HEK293T (cell line): ENCODE results near the gene ARTN.

Source experiments
- ARNT ChIP-seq: fragments of 450-650 bp; IDR thresholded peaks from 2 replicates; pipeline ENCODE4 v1.6.1; 2017; ENCODE audit warnings: mild to moderate bottlenecking
- BHLHE40 ChIP-seq: fragments of 450-650 bp; IDR thresholded peaks from 2 replicates; pipeline ENCODE4 v1.6.1; 2016; ENCODE audit warnings: mild to moderate bottlenecking, moderate library complexity, borderline replicate concordance
- ELF4 ChIP-seq: fragments of 450-650 bp; IDR thresholded peaks from 2 replicates; pipeline ENCODE4 v1.6.1; 2017; ENCODE audit warnings: antibody characterized with exemption
- FOXA1 ChIP-seq: fragments of 450-650 bp; IDR thresholded peaks from 2 replicates; pipeline ENCODE4 v1.6.1; 2016; ENCODE audit warnings: mild to moderate bottlenecking
- FOXK2 ChIP-seq: fragments of 450-650 bp; IDR thresholded peaks from 2 replicates; pipeline ENCODE4 v1.6.1; 2016; ENCODE audit warnings: mild to moderate bottlenecking
- FOXM1 ChIP-seq: fragments of 450-650 bp; IDR thresholded peaks from 2 replicates; pipeline ENCODE4 v1.6.1; 2017; ENCODE audit warnings: mild to moderate bottlenecking, borderline replicate concordance
- L3MBTL2 ChIP-seq: fragments of 450-650 bp; conservative IDR thresholded peaks from 2 replicates; pipeline ENCODE4 v1.6.1; 2016; ENCODE audit warnings: mild to moderate bottlenecking
- LEF1 ChIP-seq: fragments of 450-650 bp; IDR thresholded peaks from 2 replicates; pipeline ENCODE4 v1.6.1; 2017; ENCODE audit warnings: mild to moderate bottlenecking, borderline replicate concordance
- SUZ12 ChIP-seq: fragments of 450-650 bp; IDR thresholded peaks from 2 replicates; pipeline ENCODE4 v1.6.1; 2016; ENCODE audit warnings: mild to moderate bottlenecking
- ZNF384 ChIP-seq: fragments of 450-650 bp; IDR thresholded peaks from 2 replicates; pipeline ENCODE4 v1.6.1; 2016
- TF ChIP-seq, protein P1 (sequence below): fragments of 450-650 bp; IDR thresholded peaks from 2 replicates; pipeline ENCODE4 v1.6.1; 2016

DNA sequence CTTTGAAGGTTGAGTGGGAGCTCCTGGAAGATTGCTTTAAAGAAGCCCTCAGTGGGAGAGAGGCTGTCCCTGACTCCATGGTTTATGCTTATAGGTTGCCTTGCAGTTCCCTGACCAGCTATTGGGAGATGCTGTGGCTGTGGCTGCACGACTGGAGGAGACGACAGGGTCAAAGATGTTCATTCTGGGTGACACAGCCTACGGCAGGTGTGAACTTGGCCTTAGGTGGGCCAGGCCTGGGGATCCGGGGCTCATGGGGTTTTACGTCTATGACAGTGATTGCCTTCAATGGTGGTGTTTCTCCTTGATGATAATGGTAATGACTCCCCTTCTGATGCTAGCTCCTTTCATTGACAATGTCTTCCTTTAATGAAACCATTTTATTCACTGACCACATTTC lies 36.9 kb downstream of the ARTN start:
- no peak for TF ChIP-seq LEF1
- TF ChIP-seq BHLHE40 = no peak
- TF ChIP-seq, protein P1, sequence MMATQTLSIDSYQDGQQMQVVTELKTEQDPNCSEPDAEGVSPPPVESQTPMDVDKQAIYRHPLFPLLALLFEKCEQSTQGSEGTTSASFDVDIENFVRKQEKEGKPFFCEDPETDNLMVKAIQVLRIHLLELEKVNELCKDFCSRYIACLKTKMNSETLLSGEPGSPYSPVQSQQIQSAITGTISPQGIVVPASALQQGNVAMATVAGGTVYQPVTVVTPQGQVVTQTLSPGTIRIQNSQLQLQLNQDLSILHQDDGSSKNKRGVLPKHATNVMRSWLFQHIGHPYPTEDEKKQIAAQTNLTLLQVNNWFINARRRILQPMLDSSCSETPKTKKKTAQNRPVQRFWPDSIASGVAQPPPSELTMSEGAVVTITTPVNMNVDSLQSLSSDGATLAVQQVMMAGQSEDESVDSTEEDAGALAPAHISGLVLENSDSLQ = no peak
- TF ChIP-seq L3MBTL2 = no peak
- no peak for TF ChIP-seq SUZ12
- no peak for TF ChIP-seq FOXA1
- no peak for TF ChIP-seq FOXM1
- no peak for TF ChIP-seq ARNT
- TF ChIP-seq ELF4 = no peak
- TF ChIP-seq FOXK2 = no peak
- no peak for TF ChIP-seq ZNF384
